ENCODE results near the gene SUPT7L. TPM values are rescaled to one million over a fixed set of nuclear protein-coding genes. Genes with fewer than 3 reads are reported as not detected.
A peak's percentile ranks its signal among the peaks of the same experiment; 100 is the strongest.

Gene SUPT7L
- total RNA-seq, 1 experiment from 2014 or later = 47.9 TPM

DNA sequence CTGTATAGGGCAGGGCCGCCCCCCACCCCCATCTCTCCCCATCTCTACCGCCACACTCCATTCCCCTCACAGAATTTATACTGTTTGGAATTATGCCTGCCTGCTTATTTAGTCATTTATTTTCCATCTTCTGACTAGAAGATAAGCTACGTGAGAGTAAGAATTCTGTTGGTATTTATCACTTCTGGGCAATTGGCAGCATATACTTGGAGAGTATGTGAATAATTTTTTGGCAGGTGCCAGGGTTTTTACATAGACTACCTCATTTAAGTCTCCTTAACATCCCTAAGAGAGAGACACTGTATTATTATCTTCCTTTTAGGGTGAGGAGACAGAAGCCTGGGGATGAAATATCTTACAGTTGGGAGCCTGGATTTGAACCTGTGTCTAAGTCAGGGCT is 45.3 kb upstream of the SUPT7L start:
- Histone ChIP-seq H3K36me3 (ENCODE audit: insufficient read depth, low read length) (no peaks in the 10 kb centered on the region), H3K27me3 (ENCODE audit: low read length) (no peaks in the 10 kb centered on the region), H3K9ac (ENCODE audit: low read length) (no peak overlapping the region), H3K4me3 (ENCODE audit: low read length) (no peak overlapping the region), H3K9me3 (ENCODE audit: low read length) (no peaks in the 10 kb centered on the region), H2AFZ (ENCODE audit: low read length) (no peak overlapping the region), H3K4me2 (ENCODE audit: low read depth, low read length, poor library complexity, severe bottlenecking) (no peak overlapping the region), H3K4me1 (ENCODE audit: low read length) (no peaks in the 10 kb centered on the region), H3K79me2 (ENCODE audit: low read length) (no peaks in the 10 kb centered on the region), H3K27ac (ENCODE audit: low read length) (no peak overlapping the region), H3K9me2 (replicated peaks; ENCODE audit: insufficient read depth, low read length) (no peaks in the 10 kb centered on the region), H4K20me1 (ENCODE audit: insufficient read depth, low read depth, low read length) (no peaks in the 10 kb centered on the region)
- DNase-seq = no peak

DNA sequence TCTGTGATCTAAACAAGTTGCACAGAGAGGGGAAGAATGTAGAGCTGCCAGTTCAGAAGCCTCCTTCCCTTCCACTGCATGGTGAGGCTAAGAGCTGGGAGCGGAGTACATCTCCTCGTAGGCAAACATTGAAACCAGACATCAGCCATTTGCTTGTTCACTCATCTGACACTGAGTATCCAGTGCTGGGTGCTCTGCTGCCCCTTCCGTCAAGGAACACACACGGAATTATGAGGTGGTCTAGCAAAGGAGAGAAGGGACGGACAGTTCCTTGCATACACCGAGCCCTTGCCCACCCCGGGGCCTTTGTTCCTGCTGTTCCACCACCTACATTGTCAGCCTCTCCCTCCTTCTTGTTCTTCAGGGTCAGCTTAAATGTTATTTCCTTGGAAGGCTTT is 44.8 kb upstream of the SUPT7L start:
- Histone ChIP-seq H3K9ac (ENCODE audit: low read length) (no peak overlapping the region), H3K9me3 (ENCODE audit: low read length) (no peaks in the 10 kb centered on the region), H3K79me2 (ENCODE audit: low read length) (no peaks in the 10 kb centered on the region), H3K27me3 (ENCODE audit: low read length) (no peaks in the 10 kb centered on the region), H3K9me2 (replicated peaks; ENCODE audit: insufficient read depth, low read length) (no peaks in the 10 kb centered on the region), H2AFZ (ENCODE audit: low read length) (no peak overlapping the region), H4K20me1 (ENCODE audit: insufficient read depth, low read depth, low read length) (no peaks in the 10 kb centered on the region), H3K4me1 (ENCODE audit: low read length) (no peaks in the 10 kb centered on the region), H3K36me3 (ENCODE audit: insufficient read depth, low read length) (no peaks in the 10 kb centered on the region), H3K27ac (ENCODE audit: low read length) (no peak overlapping the region), H3K4me3 (ENCODE audit: low read length) (no peak overlapping the region), H3K4me2 (ENCODE audit: low read depth, low read length, poor library complexity, severe bottlenecking) (no peak overlapping the region)
- no peak for DNase-seq

DNA sequence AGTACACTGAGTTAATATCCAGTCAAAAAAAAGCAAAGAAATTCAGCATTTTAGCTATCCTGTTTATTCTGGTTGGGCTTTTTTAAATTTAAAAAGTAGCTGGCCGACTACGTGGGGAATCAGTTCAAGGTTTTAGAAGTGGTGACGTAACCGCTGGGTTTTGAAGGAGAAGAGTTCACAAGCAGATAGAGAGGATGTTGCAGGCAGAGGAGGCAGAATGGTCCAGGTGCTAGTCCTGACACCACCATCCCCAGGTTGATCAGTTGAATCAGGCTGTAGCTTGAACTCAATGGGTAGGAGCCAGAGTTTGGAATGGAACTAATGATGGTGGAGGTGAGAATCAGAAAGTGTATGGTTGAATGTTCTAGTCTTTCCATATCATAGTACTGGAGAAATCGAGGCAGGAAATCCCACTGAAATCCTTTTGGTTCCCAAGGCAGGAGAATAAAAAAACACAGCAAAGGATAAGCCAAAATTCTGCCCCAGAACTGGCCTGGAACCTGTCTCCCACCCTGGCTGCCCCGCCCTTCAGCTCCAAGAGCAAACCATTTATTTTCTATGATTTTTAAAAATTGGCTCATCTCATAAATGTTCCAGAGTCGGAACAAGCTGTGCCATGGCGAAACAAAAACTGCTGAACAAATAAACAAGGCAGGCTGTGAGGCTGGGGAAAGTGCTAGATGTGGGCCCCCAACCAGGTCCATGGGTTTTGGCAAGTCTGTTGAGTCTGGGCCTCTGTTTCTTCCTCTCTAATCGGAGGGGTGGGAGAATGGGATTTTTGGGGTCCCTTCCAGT is 44.2 kb upstream of the SUPT7L start:
- no peak overlapping the region for H3K4me2 ChIP-seq (ENCODE audit: low read depth, low read length, poor library complexity, severe bottlenecking)
- H3K27ac ChIP-seq (ENCODE audit: low read length) = no peak overlapping the region
- H3K4me1 ChIP-seq (ENCODE audit: low read length) = no peaks in the 10 kb centered on the region
- no peak overlapping the region for H2AFZ ChIP-seq (ENCODE audit: low read length)
- no peaks in the 10 kb centered on the region for H3K9me2 ChIP-seq (replicated peaks; ENCODE audit: insufficient read depth, low read length)
- no peak overlapping the region for H3K9ac ChIP-seq (ENCODE audit: low read length)
- no peaks in the 10 kb centered on the region for H3K9me3 ChIP-seq (ENCODE audit: low read length)
- DNase-seq = no peak
- H4K20me1 ChIP-seq (ENCODE audit: insufficient read depth, low read depth, low read length) = no peaks in the 10 kb centered on the region
- H3K36me3 ChIP-seq (ENCODE audit: insufficient read depth, low read length) = no peaks in the 10 kb centered on the region
- H3K79me2 ChIP-seq (ENCODE audit: low read length) = no peaks in the 10 kb centered on the region
- H3K27me3 ChIP-seq (ENCODE audit: low read length) = no peaks in the 10 kb centered on the region
- no peak overlapping the region for H3K4me3 ChIP-seq (ENCODE audit: low read length)

DNA sequence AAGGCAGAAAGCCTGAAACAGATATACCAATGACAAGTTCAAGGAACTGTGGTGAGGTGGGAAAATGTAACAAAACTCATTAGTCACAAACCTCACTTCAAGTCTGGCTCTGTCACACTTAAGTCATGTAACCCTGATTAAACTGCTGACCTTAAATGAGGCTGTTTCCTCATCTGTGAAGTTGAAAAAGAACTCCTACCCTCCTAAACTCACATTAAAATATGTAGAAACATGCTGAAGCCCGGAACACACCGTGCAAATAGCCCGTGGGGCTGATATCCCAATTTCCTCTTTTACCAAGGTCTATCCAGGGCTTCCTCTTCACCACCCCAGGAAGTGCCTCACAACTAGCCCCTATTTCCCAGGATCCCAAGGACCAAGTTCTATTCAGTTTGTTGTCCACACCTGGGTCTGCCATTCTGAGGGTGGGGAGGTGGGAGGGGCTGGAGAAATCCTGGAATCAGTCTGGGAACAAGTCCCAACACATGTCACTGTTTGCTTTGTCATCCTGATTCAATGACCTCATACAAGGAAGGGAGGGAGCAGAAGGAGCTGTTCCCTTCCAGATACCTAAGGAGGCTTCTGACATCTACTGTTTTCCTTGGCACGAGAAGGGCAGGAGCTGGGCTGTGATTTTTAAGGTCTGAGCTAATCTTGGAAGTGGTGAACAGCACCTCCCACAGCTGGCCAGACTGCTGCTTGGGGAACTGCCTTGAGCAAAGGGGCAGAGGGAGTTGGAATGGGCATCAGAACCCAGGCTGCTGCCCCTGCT is 42.6 kb upstream of the SUPT7L start:
- Histone ChIP-seq H3K9me3 (ENCODE audit: low read length) (no peaks in the 10 kb centered on the region), H3K79me2 (ENCODE audit: low read length) (no peaks in the 10 kb centered on the region), H3K9me2 (replicated peaks; ENCODE audit: insufficient read depth, low read length) (no peaks in the 10 kb centered on the region), H3K27me3 (ENCODE audit: low read length) (no peaks in the 10 kb centered on the region), H2AFZ (ENCODE audit: low read length) (no peak overlapping the region), H3K9ac (ENCODE audit: low read length) (no peak overlapping the region), H3K4me2 (ENCODE audit: low read depth, low read length, poor library complexity, severe bottlenecking) (no peak overlapping the region), H4K20me1 (ENCODE audit: insufficient read depth, low read depth, low read length) (no peaks in the 10 kb centered on the region), H3K4me1 (ENCODE audit: low read length) (no peaks in the 10 kb centered on the region), H3K4me3 (ENCODE audit: low read length) (no peak overlapping the region), H3K27ac (ENCODE audit: low read length) (no peak overlapping the region), H3K36me3 (ENCODE audit: insufficient read depth, low read length) (no peaks in the 10 kb centered on the region)
- DNase-seq = no peak

DNA sequence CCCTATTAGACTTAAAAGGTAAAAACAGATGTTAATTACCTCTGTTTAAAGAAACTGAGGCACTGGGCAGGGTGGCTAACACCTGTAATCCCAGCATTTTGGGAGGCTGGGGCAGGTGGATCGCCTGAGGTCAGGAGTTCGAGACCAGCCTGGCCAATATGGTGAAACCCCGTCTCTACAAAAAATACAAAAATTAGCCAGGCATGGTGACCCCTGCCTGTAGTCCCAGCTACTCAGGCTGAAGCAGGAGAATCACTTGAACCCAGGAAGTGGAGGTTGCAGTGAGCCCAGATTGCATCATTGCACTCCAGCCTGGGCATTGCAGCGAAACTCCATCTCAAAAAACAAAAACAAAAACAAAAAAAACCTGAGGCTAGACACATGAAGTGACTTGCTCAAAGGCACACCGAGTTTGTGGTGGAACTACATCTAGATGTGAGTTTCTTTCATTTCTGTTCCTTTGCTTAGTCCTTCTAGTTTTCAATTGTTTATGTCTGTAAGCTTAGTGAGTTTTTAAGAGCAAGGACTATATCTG is 41.0 kb upstream of the SUPT7L start:
- Histone ChIP-seq H3K27me3 (ENCODE audit: low read length) (no peaks in the 10 kb centered on the region), H3K9me2 (replicated peaks; ENCODE audit: insufficient read depth, low read length) (no peaks in the 10 kb centered on the region), H3K4me2 (ENCODE audit: low read depth, low read length, poor library complexity, severe bottlenecking) (no peak overlapping the region), H3K9ac (ENCODE audit: low read length) (no peak overlapping the region), H3K27ac (ENCODE audit: low read length) (no peak overlapping the region), H3K9me3 (ENCODE audit: low read length) (no peaks in the 10 kb centered on the region), H2AFZ (ENCODE audit: low read length) (no peak overlapping the region), H3K36me3 (ENCODE audit: insufficient read depth, low read length) (no peaks in the 10 kb centered on the region), H4K20me1 (ENCODE audit: insufficient read depth, low read depth, low read length) (no peaks in the 10 kb centered on the region), H3K4me3 (ENCODE audit: low read length) (no peak overlapping the region), H3K4me1 (ENCODE audit: low read length) (no peaks in the 10 kb centered on the region), H3K79me2 (ENCODE audit: low read length) (no peaks in the 10 kb centered on the region)
- no peak for DNase-seq

DNA sequence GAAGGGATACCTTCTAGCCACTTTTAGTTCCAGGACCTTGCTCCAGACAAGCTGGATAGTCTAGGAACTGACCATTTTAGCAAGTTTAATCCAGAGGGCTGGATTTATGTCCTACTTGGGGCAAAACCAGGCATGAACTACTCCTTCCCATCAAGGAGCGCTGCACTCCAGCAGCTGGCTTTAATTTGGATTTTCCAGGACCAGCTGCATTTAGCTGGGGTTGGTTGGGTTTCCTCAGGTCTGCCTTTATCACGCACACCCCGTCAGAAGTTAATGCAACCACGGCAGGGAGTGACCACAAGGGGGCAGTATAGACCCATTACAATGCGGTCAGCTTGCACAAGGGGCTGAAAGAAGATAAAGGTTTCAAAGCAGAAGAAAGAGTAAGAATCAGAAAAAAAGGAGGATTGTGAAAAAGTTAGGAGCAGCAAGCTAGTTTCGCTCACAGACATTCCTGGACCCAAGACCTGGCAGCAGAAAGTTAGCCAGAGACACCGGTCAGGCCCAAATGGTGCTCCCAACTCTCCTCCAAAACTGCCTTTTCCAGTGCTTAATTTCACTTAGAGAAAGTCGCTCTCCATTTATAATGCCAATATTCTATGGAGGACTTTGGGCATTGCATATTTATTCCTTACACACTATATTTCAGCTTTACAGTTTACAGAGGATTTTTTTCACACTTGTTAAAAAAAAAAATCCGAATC is 40.4 kb upstream of the SUPT7L start:
- H4K20me1 ChIP-seq (ENCODE audit: insufficient read depth, low read depth, low read length) = no peaks in the 10 kb centered on the region
- H3K4me2 ChIP-seq (ENCODE audit: low read depth, low read length, poor library complexity, severe bottlenecking) = no peak overlapping the region
- no peak overlapping the region for H3K27ac ChIP-seq (ENCODE audit: low read length)
- no peaks in the 10 kb centered on the region for H3K4me1 ChIP-seq (ENCODE audit: low read length)
- no peak overlapping the region for H3K9ac ChIP-seq (ENCODE audit: low read length)
- no peaks in the 10 kb centered on the region for H3K79me2 ChIP-seq (ENCODE audit: low read length)
- H3K36me3 ChIP-seq (ENCODE audit: insufficient read depth, low read length) = no peaks in the 10 kb centered on the region
- H2AFZ ChIP-seq (ENCODE audit: low read length) = no peak overlapping the region
- DNase-seq = peak; percentile 90
- H3K4me3 ChIP-seq (ENCODE audit: low read length) = no peak overlapping the region
- no peaks in the 10 kb centered on the region for H3K9me3 ChIP-seq (ENCODE audit: low read length)
- no peaks in the 10 kb centered on the region for H3K27me3 ChIP-seq (ENCODE audit: low read length)
- H3K9me2 ChIP-seq (replicated peaks; ENCODE audit: insufficient read depth, low read length) = no peaks in the 10 kb centered on the region

DNA sequence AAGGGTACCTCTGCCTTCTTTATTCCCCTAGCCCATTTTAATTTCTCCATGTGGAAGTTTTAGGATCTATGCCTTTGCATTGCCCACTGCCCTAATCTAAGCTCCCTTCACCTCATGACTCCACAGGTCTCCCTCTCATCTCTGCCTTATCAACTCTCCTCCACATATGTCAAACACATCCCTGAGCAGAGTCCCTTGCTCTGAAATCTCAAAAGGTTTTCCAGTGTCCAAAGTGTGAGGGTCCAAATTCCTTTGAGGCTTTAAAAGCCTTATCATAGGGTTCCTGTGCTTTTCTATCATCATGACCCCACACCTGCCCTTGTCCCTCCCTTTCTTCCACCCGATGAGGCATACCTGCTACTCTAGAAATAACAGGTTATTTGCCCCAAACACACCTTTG is 38.9 kb upstream of the SUPT7L start:
- DNase-seq = no peak
- H3K27me3 ChIP-seq (ENCODE audit: low read length) = no peaks in the 10 kb centered on the region
- no peak overlapping the region for H3K9ac ChIP-seq (ENCODE audit: low read length)
- no peak overlapping the region for H3K4me3 ChIP-seq (ENCODE audit: low read length)
- no peaks in the 10 kb centered on the region for H3K79me2 ChIP-seq (ENCODE audit: low read length)
- H2AFZ ChIP-seq (ENCODE audit: low read length) = no peak overlapping the region
- H3K9me3 ChIP-seq (ENCODE audit: low read length) = no peaks in the 10 kb centered on the region
- no peaks in the 10 kb centered on the region for H3K36me3 ChIP-seq (ENCODE audit: insufficient read depth, low read length)
- H3K4me1 ChIP-seq (ENCODE audit: low read length) = no peaks in the 10 kb centered on the region
- no peaks in the 10 kb centered on the region for H3K9me2 ChIP-seq (replicated peaks; ENCODE audit: insufficient read depth, low read length)
- no peak overlapping the region for H3K4me2 ChIP-seq (ENCODE audit: low read depth, low read length, poor library complexity, severe bottlenecking)
- H3K27ac ChIP-seq (ENCODE audit: low read length) = no peak overlapping the region
- H4K20me1 ChIP-seq (ENCODE audit: insufficient read depth, low read depth, low read length) = no peaks in the 10 kb centered on the region

DNA sequence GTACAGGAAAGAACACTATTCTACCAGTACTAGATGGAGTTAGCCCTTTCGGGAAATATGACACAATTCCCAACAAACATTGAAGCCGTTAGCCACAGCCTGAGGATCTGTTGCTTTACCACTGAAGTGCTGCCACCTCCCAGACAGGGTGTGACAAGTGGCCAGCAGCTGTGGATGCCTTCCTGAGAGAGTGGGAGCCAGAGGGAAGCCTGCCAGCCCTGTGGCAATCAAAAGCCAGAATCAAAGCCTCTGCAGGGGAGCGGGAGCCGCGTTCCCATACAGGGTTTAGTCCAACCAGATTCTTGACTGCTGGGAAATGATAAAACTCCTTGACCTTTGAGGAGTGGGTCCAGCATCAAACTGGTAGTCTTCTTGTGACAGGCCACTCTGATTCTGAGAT is 38.3 kb upstream of the SUPT7L start:
- no peaks in the 10 kb centered on the region for H3K9me3 ChIP-seq (ENCODE audit: low read length)
- H3K79me2 ChIP-seq (ENCODE audit: low read length) = no peaks in the 10 kb centered on the region
- H3K36me3 ChIP-seq (ENCODE audit: insufficient read depth, low read length) = no peaks in the 10 kb centered on the region
- no peaks in the 10 kb centered on the region for H3K27me3 ChIP-seq (ENCODE audit: low read length)
- no peak overlapping the region for H3K4me2 ChIP-seq (ENCODE audit: low read depth, low read length, poor library complexity, severe bottlenecking)
- no peaks in the 10 kb centered on the region for H4K20me1 ChIP-seq (ENCODE audit: insufficient read depth, low read depth, low read length)
- H3K4me1 ChIP-seq (ENCODE audit: low read length) = no peaks in the 10 kb centered on the region
- H3K9ac ChIP-seq (ENCODE audit: low read length) = no peak overlapping the region
- H2AFZ ChIP-seq (ENCODE audit: low read length) = no peak overlapping the region
- DNase-seq = no peak
- no peak overlapping the region for H3K27ac ChIP-seq (ENCODE audit: low read length)
- no peaks in the 10 kb centered on the region for H3K9me2 ChIP-seq (replicated peaks; ENCODE audit: insufficient read depth, low read length)
- H3K4me3 ChIP-seq (ENCODE audit: low read length) = no peak overlapping the region
